ENCODE data around the gene CCM2L.
"Not testable (repeated sequence)": the region's sequence is repeated elsewhere in the genome, so short reads cannot be mapped to it uniquely, and the experiment has no call there.

Gene CCM2L

DNA sequence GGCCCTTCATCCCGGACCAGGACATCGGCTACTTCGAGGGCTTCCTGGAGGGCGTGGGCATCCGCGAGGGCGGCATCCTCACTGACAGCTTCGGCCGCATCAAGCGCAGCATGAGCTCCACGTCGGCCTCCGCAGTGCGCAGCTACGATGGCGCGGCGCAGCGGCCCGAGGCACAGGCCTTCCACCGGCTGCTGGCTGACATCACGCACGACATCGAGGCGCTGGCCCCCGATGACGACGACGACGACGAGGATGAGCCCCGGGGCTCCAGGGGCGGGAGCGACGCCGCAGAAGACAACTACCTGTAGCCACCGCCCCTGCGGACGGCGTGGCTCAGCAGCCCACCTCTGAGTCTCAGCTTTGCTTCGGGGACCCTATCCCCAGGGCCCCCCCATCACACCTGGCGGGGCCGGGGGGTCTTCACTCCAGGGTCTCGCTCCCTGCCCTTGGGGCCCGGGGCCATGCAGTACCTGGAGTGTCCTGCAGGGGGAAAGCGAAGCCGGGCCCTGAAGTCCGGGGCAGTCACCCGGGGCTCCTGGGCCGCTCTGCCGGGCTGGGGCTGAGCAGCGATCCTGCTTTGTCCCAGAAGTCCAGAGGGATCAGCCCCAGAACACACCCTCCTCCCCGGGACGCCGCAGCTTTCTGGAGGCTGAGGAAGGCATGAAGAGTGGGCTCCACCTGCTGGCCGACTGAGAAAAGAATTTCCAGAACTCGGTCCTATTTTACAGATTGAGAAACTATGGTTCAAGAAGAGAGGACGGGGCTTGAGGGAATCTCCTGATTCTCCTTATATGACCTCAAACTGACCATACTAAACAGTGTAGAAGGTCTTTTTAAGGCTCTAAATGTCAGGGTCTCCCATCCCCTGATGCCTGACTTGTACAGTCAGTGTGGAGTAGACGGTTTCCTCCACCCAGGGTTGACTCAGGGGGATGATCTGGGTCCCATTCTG, 21.0 kb downstream of the CCM2L start:
- peak; percentile 32 for DNase-seq

GRCh38 chr20:32033316-32033715, 23.1 kb downstream of the CCM2L start:
- no peak for DNase-seq

DNA sequence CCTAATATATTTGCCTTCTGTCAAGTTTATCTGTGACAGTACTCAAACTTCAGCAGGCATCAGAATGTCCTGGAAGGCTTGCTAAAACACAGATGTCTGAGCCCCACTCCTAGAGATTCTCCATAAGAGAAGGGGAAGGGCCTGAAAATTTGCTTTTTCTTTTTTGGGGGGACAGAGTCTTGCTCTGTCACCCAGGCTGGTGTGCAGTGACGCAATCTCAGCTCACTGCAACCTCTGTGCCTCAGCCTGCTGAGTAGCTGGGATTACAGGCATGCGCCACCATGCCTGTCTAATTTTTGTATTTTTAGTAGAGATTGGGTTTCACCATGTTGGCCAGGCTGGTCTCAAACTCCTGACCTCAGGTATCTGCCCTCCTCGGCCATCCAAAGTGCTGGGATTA, 23.5 kb downstream of the CCM2L start:
- DNase-seq: not testable (repeated sequence)

GRCh38 chr20:32034581-32035425, 24.6 kb downstream of the CCM2L start:
- DNase-seq: no peak

- no peak for DNase-seq
Observed at GRCh38 chr20:32035426-32035779, 25.2 kb downstream of the CCM2L start.

GRCh38 chr20:32036252-32036651, 26.0 kb downstream of the CCM2L start:
- no peak for DNase-seq

DNA sequence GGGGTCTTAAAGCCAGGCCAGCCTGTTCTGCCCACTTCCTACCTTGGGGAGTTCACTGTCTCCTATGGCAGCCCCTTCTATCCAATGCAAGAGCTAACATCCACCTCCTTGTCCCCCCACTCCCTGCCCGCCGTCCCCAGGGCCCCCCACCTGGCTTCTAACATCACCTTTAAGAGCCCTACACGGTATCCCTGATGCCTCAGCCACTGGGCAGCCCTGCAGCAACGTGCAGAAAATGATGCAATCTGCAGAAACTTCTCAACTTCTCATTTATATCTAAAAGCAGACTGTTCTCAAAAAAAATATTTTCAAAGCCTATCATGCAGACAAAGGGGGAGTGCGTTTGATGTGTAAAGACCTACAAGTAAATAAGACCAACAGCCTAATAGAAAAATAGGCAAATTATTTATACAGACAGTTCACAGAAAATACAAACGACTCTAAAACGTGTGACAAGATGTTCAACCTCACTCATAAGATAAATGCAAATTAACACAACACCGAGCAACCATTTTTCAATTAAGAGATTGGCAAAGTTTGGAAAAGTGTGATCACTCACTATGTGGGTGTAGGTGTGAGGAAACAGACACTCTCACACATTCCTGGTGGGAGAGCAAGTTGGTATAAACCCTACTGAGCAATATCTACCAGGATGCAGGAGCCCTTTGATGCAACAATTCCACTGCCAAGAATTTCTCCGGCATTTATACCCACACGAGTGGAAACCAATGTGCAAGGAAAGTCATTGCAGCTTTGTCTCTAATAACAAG, 26.7 kb downstream of the CCM2L start:
- no peak for DNase-seq

DNA sequence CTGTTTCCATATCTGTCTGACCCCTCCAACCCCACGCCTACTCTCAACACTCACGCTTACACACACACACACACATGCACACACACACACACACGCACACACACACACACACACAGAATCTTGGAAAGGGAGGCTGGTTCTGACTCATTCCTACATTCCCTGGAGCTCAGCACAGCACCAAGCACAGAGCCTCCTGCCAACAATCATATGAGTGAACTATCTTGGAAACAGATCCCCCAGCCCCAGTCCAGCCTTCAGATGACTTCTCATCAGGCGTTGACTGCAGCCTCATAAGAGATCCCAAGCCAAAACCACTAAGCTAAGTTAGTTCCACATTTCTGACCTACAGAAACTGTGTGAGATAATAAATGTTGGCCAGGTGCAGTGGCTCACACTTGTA, 27.7 kb downstream of the CCM2L start:
- DNase-seq: no peak

- peak; percentile 58 for DNase-seq
Observed at GRCh38 chr20:32040142-32040953, 30.1 kb downstream of the CCM2L start.

GRCh38 chr20:32045999-32046398, 35.8 kb downstream of the CCM2L start:
- no peak for DNase-seq

DNA sequence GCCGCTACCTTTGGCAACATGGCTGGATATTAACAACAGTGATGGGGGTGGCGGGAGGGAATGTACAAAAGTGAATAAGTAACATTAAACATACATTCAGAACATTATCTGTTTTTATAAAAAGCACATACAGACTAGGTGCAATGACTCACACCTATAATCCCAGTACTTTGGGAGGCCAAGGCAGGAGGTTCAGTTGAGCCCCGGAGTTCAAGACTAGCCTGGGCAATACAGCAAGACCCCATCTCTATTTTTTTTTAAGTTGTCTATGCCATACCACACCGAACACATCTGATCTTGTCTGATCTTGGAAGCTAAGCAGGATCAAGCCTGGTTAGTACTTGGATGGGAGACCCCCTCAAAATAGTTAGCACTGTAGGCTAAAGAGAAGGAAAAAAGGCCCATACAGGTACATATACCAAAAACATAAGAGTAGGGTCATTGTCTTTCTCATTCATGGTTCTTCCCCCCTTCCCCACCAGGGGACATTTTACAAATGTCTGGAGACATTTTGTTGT, 40.1 kb downstream of the CCM2L start:
- no peak for DNase-seq

GRCh38 chr20:32050851-32051556, 40.8 kb downstream of the CCM2L start:
- DNase-seq: no peak

GRCh38 chr20:32051720-32052089, 41.5 kb downstream of the CCM2L start:
- no peak for DNase-seq

GRCh38 chr20:32052090-32052777, 42.0 kb downstream of the CCM2L start, which contains the start of gene HCK:
Gene HCK, plus strand, starts transcription at chr20:32052242.
- DNase-seq: no peak

DNA sequence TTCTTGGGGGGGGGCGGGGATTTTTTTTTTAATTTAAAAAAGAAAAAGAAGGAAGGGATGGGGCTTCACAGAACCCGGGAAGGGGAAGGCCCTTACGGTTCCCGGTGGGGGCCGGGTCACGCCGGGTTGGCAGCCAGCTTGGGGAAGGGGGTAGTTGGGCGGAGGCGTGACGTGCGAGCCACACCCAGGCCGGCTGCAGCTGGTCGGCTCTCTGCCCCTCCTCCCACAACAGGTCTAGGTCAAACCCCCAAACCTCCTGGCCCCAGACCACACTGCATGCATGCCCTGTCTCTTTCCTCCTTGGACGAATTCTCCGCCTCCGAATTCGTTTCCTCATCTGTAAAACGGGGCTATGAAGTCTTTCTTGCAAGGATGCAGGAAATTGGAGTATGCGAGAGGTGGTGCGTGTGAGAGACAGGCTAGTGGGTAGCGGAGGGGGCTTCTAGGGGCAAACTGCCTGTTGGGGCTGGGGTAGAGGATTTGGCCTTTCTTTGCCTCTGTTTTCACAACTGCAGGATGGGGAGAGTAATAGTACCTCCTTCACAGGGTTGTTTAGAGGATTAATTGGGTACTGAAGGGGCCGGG, 42.6 kb downstream of the CCM2L start:
- DNase-seq: no peak

- no peak for DNase-seq
Observed at GRCh38 chr20:32053648-32054047, 43.4 kb downstream of the CCM2L start.

DNA sequence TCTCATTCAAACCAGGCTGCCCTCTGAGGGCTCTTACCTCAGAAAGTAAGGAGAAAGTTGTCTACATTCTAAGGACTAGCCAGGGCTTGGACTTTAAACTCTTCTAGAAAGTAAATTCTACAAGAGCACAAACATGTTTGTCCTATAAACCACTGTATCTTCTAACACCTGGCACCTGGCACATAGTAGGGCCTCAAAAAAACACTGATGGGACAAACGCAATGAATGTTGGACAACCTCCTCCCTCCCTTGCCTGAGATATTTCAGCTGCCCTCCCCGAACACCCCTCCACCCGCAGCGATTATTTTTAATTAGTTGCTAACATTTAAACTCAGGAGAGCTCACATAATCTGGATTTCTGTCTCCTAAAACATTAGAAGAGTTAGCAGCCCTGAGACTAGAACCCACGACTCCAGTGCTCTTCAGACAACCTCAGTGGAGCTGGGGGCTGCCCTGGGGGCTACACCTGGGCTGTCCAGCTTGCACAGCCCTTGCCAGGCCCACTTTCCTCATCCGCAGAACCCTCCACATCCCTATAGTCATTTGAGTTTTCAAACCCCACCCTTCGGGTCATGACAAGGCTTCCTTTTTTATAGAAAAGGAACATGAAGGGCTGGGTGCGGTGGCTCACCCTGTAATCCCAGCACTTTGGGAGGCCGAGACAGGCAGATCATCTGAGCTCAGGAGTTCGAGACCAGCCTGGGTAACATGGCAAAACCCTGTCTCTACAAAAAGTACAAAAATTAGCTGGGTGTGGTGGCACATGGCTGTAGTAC, 46.7 kb downstream of the CCM2L start:
- no peak for DNase-seq

DNA sequence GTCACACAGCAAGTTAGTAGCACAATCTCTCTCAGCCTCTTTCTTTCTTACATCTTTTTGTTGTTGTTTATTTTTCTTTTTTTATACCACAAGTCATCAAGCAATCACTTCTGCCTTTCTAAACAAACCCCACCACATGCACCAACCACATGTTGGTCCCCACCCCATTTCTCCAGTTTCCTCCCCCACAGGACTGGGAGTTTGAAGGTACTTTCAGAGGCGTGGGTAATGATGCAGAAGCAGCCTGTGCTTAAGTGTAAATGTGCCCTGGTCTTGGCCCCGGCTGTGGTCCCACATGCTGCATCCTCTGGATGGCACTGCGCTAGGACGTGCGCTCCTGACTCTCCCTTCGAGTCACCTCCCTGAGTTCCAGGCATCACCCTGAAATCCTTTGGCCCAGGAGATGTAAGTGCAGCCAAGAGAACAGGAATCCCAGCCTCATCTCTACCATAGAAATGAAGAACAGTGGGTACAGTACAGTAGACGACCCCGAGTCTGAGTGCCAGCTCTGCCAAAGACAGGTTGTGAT, 47.5 kb downstream of the CCM2L start:
- no peak for DNase-seq

- no peak for DNase-seq
Observed at GRCh38 chr20:32059189-32059588, 49.0 kb downstream of the CCM2L start.
